SHP77 treated with DMSO at 0.1 percent for 48 hours (cell line): Measurements from ENCODE around the gene BSDC1.

Source experiments
- DNase-seq: peaks from one replicate; lab custom pipeline; 2025; lab: John Stamatoyannopoulos, UW

Gene BSDC1

DNA sequence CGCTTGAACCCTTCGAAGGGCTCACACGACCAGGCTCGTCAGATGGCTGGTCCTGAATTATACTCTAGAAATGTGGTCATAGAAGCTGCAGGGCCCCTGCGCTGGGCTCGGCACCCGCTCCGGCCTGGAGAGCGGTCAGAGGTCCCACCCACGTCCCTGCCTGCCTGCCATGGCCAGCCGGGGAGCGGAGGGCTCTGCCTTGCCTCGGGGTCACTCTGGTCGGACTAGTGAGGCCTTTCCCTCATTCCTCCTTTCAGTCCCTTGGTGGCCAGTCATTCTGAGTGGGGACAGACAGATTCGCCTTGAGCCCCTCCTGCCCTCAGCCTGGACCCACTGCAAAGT, 57.7 kb downstream of the BSDC1 start:
- no peak for DNase-seq

GRCh38 chr1:32335790-32336590, 58.3 kb downstream of the BSDC1 start, which contains the start of gene MARCKSL1:
MARCKSL1 (minus strand) TSS chr1:32336233; CDS start chr1:32336033, 200 bp downstream.
- peak; percentile 54 for DNase-seq

DNA sequence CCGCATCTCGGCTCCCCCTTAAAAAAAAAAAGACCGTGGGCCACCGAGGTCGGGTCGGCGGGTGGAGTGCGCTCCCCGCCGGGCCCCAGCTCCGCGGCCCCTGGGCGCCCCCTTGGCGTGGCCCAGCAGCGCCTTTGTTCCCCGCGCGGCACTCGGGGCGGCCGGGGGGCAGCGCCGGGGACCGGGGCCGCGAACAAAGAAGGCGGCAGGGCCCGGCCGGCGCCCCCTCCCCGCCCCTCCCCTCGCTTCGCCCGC, 58.8 kb downstream of the BSDC1 start:
- DNase-seq, result no peak

- peak; percentile 7 for DNase-seq
Observed at GRCh38 chr1:32334864-32335534, 59.2 kb downstream of the BSDC1 start.

GRCh38 chr1:32334274-32334861, 59.9 kb downstream of the BSDC1 start:
- no peak for DNase-seq

GRCh38 chr1:32333251-32333963, 60.8 kb downstream of the BSDC1 start:
- DNase-seq, result no peak

GRCh38 chr1:32332290-32333079, 61.8 kb downstream of the BSDC1 start:
- DNase-seq, result no peak

GRCh38 chr1:32331549-32331948, 62.7 kb downstream of the BSDC1 start:
- no peak for DNase-seq

DNA sequence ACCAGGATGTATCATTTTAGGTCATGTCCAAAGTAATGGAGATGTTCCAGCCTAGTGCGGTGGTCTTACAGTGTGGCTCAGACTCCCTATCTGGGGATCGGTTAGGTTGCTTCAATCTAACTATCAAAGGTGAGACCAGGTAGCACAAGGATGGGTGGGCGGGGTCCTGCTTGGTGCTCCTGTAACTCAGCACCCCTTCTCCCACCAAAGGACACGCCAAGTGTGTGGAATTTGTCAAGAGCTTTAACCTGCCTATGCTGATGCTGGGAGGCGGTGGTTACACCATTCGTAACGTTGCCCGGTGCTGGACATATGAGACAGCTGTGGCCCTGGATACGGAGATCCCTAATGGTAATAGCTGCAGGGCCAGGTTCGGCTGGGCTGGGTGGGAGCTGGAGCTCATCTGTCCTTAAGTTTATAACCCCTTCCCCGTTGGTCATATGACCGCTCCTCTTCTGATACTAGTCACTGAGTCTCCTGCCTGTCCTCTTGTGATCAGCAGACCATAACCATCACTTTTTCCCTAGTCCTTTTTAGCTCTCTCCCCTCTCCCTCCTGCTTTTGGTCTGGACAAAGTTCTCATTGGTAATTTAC, 63.6 kb downstream of the BSDC1 start:
- DNase-seq, result no peak

- DNase-seq, result no peak
Observed at GRCh38 chr1:32329931-32330466, 64.2 kb downstream of the BSDC1 start.

DNA sequence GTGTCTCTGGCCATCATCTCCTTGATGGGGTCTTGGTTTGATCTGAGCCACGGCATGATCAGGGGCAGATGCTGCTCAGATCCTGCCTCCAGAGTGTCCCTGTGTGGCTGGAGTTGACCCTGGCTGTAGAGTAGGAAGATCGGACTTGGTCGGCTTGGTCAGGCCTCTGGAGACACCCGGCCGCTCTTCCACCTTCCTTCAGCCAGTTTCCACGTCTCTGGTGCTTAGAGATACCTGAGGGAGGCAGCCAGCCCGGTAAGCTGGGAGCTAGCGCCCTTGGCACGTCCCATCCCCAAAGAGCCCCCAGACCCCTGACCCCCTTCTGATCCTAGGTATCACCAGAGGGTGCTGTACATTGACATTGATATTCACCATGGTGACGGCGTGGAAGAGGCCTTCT, 67.0 kb downstream of the BSDC1 start:
- DNase-seq, result no peak

DNA sequence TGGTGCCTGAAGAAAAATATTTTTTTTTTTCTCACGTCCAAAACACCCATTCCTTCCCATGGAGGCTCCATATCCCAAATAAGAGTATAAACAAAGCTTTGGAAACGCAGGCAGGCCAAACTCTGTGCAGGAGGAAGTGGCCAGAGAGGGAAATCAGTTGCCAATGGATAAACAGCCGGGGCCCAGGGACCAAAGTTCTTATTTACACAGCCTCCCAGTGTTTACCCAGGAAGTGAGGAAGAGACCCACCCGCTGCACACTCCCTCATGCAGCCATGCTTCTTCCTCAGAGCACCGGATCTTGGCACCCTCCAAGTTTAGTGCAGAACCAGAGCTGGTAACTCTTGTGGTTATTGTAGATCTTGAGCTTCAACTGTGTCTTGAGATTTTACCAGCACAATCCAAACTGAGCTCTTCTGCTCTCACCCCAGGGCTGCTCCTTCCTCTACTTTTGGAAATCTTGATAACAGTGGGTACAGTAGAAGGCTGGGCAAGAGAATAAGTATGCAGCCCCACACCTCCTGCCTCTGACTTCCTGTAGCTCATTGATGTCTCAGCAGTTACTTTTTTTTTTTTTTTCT, 72.4 kb downstream of the BSDC1 start:
- DNase-seq, result no peak

- DNase-seq, result no peak
Observed at GRCh38 chr1:32318127-32318869, 75.9 kb downstream of the BSDC1 start.

DNA sequence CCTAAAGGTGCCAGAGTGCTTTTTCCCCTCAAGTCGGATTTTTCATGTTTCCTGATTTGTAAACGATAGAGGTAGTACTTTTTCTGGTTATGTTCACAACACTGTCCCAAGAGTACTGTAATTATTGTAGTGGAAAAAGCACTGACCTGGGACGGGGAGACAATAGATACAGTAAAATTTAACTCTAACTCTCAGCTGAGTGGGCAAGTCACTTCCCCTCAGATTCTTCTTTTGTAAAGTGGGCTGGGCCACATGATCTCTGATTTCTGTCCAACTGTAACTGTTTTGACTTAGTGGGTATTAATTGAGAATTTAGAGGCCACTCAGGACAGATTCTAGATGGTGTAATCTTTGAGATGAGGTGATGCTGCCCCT, 77.4 kb downstream of the BSDC1 start:
- no peak for DNase-seq
